Suprapubic skin (tissue), 3 donors: ENCODE results near the gene PHF12.

Source experiments
- CTCF ChIP-seq, 2 donors: fragments of 200-600 bp in 1 of 2; fragments of 450-650 bp in 1 of 2; sonication (generic) in 1 of 2; IDR thresholded peaks; one replicate each; pipeline ENCODE4 v1.5.1; 2016 to 2019; ENCODE audit warnings: antibody characterized with exemption in 2 of 2, mild to moderate bottlenecking in 1 of 2, moderate library complexity in 1 of 2
- POLR2AphosphoS5 ChIP-seq, 3 donors: sonication (generic); formaldehyde crosslinking; IDR thresholded peaks; one replicate each; pipeline ENCODE4 v1.6.1; 2017; ENCODE audit warnings: antibody characterized with exemption in 3 of 3

GRCh38 chr17:28956112-28956511, 4.8 kb upstream of the PHF12 start:
- TF ChIP-seq CTCF (IDR thresholded peaks at IDR 0.05): no peak
- no peak for TF ChIP-seq POLR2AphosphoS5 (IDR thresholded peaks at IDR 0.05)
